GM04504 (cell line): Measurements from ENCODE around the gene NR2F1.
"Not testable (repeated sequence)": the region's sequence is repeated elsewhere in the genome, so short reads cannot be mapped to it uniquely, and the experiment has no call there.

Experiments used
- DNase-seq: peaks from one replicate; pipeline ENCODE4 v3.0.0-alpha.2; 2012; ENCODE audit warnings: low read depth

The NR2F1 gene

GRCh38 chr5:93582677-93583438 lies at the start of gene NR2F1:
Gene NR2F1, plus strand, starts transcription at chr5:93583222. Its CDS starts 1,802 bp downstream, at chr5:93585024.
- DNase-seq = peak; percentile 84

DNA sequence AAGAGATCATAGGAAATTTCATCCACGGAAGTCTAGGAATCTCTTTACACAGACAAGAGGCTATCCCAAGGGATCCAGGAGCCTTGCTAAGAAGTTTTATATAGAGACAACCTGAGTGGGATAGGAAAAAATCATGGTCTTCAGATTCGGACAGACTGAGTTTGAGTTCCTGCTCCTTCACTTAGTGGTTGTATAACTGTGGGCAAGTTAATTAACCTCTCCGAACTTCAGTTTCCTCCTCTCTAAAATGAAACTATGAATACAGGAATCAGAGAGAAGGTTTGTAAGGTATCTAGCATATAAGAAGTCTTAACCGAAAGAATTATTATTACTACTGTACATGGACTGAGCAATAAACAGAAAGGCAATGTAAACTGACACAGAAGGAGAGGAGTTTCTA lies 37.1 kb upstream of the NR2F1 start:
- no peak for DNase-seq

DNA sequence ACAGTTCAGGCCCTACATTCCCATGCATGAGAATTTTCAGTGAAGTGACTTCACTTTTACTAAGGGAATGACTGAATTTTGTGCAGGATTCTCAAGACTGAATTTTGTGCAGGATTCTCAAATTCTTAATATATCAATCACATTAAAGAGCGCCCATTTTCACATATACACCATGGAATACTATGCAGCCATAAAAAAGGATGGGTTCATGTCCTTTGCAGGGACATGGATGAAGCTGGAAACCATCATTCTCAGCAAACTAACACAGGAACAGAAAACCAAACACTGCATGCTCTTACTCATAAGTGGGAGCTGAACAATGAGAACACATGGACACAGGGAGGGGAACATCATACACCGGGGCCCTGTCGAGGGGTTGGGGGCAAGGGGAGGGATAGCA lies 33.4 kb upstream of the NR2F1 start:
- not testable (repeated sequence) for DNase-seq

DNA sequence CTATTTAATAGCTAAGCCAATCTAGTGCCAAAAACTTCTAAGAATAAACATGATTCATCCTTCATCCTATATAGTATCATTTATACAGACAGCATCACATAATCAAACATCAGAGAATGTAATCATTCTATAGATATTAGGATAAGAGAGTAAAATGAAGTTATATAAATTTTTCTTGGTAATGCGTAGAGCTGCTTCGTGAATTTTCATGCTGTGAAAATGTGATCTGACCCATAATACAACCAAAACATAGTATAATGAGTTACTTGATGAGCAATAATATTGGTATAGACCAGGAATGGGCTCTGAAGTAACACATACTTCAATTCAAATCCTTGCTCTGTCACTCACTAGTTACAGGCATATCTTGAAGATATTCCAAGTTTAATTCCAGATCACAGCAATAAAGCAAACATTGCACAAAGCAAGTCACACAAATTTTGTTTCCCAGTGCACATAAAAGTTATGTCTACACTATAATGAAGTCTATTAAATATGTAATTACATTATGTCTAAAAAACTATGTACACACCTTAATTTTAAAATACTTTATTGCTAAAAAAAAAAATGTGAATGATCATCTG lies 25.9 kb upstream of the NR2F1 start:
- no peak for DNase-seq

GRCh38 chr5:93566091-93566490 lies 16.9 kb upstream of the NR2F1 start:
- DNase-seq = no peak

DNA sequence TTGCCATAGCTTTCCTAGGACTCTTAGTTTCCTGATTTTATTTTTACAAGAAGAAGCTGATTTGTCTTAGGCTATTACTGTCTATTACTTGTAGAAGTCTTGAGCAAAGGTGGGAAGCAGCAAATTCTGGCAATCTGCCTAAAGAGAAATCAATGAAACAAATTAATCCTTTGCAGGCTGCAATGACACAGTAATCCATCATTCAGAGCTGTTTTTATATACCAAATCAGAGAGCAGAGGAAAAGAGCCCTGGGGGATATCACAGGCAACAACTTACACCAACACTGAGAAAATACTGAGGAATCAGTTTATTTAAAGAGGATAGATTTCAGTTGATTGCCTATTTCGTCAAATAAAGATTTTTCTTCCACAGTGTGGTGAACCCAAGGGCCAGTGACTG lies 15.6 kb upstream of the NR2F1 start:
- DNase-seq = no peak

- DNase-seq = no peak
Observed at GRCh38 chr5:93569300-93570160, 13.5 kb upstream of the NR2F1 start.

GRCh38 chr5:93570294-93571113 lies 12.5 kb upstream of the NR2F1 start:
- DNase-seq = no peak

DNA sequence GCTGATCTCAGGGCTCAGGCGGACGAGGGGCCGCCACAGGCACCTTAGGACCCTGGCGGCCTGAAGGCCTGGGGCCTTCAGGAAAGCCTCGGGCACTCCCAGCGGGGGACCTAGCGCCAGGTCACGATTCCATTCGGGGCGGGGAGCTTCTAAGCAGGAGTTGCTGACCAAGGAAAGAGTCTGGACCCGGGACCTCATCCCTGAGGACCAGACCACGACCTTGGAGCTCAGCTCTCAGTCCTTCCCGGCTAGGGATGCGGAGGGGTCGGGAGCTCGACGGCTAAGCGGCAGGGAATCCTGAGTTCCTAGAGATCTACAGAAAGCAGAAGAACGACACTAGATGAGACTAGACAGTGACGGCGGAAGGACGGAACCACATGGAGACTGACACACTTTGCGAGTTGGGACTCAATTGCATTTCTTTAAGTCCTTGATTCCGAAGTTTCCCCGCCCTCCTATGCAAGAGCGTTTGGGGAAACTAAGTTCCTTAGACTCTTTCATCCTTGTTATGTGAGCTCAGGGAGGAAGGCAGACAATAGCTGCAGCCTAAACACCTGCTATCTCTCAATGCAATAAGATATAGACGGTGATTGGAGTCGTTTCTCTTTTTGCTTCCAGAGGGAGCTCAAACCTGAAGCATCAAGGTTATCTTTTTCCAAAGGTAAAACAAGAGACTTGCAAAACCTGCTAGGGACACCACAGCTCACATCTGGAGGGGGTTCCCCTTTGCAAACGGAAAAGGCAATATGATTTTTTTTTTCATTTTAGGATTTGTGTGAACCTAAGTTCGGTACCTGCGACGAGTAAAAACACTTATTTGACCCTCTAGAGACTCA lies 11.7 kb upstream of the NR2F1 start:
- DNase-seq = no peak

DNA sequence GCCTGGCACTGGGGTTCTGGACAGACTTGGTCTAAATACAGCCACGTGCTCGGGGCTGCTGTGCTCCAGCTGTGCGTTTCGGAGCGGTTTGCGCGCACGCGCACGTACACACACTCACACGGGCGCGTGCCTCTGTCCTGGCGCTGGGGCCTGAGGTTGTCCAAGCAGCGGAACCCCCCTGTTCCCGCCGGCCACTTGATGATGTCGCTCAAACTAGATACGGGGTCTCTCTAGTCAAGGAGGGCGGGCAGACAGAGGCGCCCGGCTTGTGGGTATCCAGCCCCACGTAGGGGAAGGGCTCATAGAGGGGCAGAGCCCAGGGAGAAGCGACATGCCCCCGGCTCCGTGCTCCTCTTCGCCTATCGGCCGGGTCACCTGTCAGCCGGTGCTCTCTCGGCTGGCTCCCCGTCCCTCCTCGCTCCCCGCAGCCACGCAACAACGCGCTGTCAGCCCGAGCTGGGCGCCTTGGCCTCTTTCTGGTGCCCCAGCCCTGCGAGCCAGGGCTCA lies 10.9 kb upstream of the NR2F1 start:
- no peak for DNase-seq

GRCh38 chr5:93572608-93573353 lies 10.2 kb upstream of the NR2F1 start:
- DNase-seq = no peak

DNA sequence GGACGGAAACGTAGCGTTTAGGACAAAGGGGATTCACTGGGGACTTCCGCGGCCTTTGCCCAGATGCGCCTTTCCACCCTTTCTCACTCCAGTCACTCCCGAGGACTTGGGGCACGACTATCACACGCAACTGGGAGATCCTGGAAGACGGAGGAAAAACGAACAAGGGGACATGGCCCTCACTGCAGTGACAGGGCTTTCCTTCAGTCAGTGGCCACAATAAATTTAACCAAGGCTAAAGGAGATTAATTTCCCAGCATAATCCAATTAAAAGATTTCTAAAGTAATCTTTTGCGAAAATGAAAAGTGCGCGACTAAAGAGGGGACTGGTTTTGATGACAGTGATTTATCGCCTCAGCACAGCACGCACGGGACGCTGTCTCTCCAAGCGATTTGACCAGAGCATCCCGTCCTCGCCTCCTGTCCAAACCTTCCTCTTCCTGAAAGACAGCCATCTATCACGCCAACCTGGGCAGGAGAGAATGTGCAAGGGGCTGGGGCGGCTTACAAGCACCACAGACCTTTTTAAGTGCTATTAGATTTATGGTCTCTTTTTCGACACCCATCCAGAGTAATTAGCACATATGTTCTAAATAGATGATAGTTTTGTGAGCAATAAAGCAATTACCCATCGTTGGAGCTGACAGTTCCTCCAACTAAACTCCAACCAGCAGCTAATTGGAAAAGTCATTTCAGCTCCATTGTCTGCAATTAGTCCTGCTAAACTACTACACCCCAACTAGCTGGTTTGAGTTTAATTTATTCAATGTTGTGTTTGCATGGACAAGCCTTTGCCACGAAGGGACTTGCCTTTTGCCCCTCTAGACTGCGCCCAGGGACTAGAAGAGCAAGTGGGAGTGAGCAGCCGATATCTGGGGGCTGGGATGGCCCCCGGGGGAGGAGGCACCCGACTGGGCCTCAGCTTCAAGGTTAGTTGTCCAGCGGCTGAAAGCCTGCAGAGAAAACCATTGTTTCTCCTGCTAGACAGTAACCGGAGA lies 9.4 kb upstream of the NR2F1 start:
- DNase-seq = no peak

GRCh38 chr5:93574491-93575305 lies 8.3 kb upstream of the NR2F1 start:
- no peak for DNase-seq

DNA sequence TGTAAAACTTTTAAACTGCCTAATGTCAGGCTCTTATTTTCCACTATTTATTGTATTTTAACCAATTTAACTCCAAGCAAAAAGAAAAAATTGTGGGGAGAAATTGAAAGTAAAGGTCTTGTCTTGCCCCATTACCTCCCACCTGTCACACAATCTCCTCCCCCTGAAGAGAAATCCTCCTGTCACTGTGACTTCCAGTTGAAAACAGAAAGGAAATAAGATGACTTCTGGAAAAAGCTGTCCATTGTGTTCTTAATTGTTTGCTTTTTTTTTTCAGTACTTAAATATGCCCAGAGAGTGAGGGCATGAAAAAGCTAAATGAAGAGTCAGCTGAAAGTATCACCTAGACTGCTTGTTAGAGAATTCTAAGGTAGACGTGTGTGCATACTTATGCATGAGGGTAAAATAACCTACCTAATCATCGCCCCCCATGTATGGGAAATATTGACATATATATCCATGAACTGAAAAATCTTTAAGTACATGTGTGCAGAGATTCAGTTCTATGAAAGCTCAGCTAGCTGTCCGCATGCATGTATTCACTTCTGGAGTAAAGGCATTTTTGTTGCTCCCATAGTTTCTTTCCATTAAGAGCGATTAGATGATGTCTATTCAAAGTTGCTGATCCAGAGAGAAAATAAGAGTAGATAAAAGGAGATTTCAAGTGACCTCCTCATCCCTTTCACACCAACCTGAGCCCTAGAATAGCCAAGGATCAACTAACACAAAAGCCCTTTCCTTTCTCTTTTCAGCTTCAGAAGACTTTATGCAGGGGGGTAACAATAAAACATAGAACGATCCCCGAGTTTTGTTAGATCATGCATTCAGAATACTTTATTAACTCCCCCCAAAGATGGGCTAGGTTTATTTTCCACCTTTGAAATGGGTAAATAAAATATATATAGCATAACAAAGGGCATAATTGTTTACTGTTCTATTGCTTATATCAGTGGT lies 7.3 kb upstream of the NR2F1 start:
- DNase-seq = no peak

DNA sequence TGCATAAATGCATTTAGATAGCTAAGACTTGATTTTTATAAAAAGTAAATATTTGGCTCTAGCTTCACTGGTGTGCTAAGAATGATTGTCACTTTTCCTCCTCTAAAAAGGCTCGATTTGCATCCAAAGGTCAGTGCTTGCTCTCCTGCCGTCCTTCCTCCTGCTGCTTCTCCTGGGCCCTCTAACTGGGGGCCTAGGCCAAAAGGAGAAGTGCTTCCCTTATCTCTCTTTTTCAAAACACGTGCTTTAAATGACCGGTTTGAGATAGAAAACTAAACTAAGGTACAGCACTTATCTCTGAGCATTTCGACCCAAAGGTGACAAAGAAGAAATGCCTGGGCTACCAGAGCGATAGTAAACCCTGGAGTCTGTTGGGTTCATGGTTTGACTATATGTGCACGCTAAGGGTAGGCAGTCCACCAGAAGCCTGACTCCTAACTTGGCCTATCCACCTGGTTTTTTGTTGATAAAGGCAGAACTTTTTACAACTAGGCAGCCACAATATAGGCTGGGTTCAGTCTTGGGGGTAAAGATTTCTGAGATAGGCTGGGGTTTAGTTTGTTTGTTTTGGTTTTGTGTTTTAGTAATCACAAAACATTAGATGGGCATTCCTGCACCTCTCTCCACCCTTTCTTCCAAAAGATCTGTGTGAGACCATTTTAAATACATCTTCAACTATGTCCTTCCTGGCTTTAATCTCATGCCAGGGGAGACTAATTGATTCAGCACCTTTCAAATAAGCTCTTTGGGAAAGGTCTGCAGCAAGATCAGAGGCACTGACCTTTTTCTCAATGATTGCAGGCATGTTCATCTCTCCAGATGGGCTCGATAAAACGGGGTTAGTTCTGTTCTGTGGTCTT lies 5.8 kb upstream of the NR2F1 start:
- no peak for DNase-seq
